ENCODE measurements around the gene FAM168A.

DNA sequence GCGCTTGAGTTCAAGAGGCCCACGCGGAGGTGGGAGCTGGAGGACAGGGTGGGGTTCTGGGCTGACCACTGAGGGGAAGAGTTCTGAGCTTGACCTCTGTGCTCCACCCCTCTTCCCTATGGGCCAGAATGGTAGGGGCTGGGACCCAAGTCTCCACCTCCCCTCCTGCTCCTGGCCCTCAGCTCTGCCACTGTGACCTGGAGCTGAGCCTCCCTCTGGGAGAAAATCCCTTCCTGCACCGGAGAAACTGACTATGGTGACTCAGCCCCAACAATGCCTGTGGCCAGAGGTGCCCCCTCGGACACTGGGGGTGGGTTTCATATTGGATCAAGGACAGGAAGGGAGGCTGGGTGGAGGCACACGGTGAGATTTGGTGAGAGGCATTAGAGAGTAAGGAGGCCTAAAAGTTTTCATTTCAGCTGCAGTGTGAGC, 198.7 kb downstream of the FAM168A start:
- TF ChIP-seq CTCF (IDR thresholded peaks at IDR 0.05): no peak
- no peak for TF ChIP-seq POLR2AphosphoS5 (IDR thresholded peaks at IDR 0.05; ENCODE audit: insufficient read depth in 1 of 2, low read depth in 1 of 2)
